Stimulated activated CD4-positive, alpha-beta T cell treated with anti-CD3 and anti-CD28 coated beads, Interleukin-2, amount 100 ng/mL, for 48 hours (primary cell): ENCODE measurements around the gene LMBR1.
"Not testable (repeated sequence)": the region's sequence is repeated elsewhere in the genome, so short reads cannot be mapped to it uniquely, and the experiment has no call there.

Experiments
- DNase-seq, 2 donors: peaks; one replicate each; pipeline ENCODE4 v3.0.0-alpha.2; 2020

LMBR1 gene

DNA sequence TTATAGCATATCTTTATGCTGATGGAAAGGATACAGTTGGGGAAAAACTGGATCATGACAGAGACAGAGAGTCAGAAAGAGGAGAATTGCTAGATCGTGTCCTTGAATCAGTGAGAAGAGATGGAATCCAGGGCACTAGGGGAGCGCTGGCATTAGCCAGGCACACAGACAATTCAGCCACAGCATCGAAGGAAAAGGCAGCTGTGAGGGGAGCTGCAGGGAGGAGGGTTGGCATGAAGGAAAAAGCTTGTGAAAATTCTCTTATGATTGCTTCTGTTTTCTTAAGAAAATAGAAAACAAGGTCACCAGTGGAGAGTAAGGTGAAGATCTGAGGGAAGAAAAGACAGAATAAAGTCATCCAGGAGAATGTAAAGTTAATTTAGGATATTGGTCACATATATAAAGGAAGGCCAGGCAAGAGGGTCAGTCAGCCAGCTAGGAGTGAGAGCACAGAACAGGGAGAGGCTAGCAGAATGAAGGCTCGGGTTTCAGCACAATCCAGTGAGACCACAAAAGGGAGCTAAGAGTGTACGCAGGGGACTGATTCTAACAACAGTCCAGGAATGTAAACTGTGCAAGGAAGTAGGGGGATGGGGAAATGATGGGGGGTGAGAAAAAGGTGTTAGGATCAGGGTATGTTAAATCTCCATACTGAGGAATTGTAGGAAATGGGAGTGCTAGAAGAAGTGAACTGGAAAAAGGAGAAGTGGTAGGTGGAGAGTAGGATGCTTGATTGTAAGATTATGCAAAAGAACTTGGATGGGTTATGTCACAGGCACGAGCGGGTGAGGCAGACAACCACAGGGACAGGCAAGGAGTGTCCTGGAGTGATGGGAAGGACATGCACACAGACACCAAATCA, 140.4 kb downstream of the LMBR1 start:
- no peak for DNase-seq

DNA sequence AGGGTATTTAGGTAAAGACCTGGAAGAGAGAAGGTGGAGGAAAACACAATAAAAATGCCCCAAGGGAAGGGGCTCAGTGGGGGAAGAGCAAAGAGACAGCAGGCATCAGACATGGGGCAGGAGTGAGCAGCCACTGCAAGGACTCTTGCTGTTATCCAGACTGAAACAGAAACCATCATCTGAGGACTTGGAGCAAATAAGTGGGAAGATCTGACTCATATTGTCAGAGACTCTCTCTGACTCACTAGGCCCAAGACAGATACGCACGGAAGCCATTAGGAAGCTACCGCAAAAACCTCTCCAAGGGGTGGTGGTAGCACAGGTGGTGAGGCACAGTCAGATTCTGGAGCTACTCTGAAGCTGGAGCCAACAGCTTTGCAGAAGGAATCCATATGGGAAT, 141.7 kb downstream of the LMBR1 start:
- DNase-seq: peak; percentile 35 to 39

DNA sequence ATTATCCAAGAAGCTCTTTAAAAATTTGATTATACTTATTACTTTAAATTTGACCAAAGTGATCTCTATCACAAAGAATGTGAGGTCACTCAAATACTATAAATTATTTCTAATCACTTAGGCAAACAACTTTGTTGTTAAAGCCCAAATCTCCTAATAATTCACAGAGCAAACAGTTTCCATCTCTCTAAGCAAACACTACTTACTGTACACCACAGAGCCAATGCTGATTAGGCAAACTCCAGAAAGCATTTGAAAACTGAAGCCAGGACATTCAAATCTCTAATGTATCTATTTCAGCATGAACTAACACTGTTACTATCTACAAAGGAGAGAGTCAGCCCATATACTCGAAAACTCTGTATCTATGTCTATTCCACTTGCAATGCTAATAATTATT, 145.3 kb downstream of the LMBR1 start:
- no peak for DNase-seq

DNA sequence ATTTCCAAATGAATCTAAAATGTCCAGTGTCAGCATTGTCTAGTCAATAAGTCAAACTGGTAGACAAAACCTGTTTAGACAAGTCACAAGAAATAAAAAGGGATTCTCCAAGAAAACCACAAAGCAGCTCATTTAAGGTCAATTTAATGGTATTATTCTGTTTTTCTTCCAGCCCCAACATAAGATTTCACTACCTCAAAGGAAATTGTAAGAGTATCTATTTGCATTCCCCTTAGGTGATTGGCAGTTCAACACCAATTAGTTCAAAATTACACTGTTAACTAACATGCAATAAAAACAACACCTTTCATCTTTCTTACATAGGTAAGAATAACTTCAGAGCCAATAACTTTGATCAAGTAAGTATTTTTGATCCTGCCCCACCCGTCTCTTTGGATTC, 146.1 kb downstream of the LMBR1 start:
- no peak for DNase-seq

DNA sequence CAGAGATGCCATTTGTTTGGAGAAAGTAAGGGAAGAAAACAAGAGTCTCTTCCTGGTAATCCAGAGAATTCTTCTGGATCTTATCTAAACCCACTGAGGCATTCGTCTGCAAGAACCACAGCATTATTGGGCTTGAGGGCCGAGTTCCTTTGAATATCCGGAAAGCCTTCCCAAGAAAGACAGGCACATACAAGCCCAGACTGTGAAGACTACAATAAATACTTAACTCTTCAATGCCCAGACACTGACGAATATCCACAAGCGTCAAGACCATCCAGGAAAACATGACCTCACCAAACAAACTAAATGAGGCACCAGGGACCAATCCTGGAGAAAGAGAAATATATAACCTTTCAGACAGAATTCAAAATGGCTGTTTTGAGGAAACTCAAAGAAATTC, 153.4 kb downstream of the LMBR1 start:
- DNase-seq: no peak

DNA sequence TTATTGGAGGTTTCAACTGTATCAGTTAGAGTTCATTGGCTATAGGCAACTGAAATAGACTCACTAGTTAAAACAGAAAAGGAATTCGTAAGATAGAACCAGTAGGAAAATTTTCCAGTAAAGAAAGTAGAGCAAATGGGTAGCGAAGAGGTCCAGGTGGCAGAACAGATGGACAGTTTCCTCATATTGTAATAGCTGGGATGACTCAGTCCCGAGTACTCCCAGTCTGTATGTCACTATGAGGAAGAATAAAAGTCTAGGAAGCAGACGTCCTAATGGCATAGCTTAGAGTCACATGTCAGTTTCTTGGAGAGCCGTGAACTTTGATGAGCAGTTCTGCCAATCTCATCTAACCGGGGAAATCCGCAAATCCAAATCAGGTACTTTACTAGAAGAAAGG, 157.1 kb downstream of the LMBR1 start:
- DNase-seq: no peak

DNA sequence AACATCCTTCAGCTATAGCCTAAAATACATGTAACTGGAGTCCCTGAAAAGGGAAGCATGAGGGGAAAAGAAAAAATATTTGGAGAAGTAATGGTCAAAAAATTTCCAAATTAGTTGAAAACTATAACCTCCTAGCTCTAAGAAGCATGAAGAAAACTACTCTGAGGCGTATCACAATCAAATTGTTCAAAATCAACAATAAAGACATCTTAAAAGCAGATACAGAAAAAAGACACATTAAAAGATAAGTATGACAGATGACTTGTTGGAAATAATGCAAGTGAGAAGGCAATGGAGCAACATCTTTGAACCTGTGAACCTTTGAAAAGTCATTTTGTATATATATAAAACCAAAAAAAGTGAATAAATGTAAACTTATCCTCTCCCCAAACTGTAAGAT, 159.3 kb downstream of the LMBR1 start:
- DNase-seq: no peak

DNA sequence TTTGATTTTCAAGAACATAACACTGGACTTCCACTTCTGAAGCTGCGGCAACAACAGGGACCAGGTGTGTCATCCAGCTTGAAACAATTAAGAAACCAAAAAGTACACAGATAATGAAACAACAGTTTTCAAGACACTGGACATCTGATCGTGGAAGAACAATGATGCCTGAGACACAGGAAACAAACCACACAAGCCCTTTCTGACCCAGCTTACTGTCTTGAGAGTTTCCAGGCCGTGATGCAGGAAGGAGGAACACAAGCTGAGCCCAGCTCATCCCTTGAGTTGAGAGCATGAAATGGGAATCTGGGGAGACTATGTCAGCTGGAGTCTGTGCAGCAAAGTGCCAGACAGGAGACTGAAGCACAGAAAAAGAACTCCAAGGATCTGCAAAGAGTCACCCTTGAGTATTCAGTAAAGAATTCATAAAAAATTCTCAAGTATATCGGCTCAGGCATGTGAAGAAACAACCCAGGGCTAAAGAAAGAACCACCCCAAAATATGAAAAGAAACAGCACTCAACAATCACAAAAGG, 160.8 kb downstream of the LMBR1 start:
- DNase-seq: no peak

DNA sequence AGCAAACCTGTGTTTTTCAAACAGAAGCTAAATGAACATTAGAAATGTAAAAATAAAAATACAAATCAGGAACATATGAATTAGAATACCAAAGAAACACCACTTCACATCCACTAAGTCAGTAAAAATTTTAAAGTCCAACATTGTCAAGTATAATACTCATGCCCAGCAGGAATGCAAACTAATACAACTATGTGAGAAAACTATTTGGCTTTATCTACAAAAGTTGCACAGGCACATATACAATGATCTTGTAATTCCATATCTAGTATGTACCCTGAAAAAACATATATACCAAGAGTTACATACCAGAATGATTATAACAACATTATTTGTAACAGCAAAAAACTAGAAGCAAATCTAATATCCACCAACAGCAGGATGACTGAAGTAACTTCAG, 161.3 kb downstream of the LMBR1 start:
- no peak for DNase-seq

DNA sequence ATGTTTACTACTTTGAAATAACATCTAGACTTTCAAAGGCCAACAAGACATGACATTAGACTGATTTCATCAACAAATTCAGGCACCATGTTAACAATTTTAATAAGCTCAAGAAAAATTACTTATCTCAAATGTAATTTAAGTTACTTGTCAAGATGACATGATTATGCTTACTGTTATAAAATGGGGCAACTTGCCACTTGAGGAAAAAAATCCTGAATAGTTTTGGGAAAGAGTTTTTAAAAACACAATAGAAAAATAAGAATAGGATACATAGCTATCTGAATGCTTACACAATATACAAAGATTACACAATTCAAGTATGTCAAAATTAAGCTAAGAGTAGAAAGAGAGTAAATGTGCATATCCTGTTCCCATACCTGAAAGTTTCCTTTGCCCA, 167.0 kb downstream of the LMBR1 start:
- no peak for DNase-seq

DNA sequence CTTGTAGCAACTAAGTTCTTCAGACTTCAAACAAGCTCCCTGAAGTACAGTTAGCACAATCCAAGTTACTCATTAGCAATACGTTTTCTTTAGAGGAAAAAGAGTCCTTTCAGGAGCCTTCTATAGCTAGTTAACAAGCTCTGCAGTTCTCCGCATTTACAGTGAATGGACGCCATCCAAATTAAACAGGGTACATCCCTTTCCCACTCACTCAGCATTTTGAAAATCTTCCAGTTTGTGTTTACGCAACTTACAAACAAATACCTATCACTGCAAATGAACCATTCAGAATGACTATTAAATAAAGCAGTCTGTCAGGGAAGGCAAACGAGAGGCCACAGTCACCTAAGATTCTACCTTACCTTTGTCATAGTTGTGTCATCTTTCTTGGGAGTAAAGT, 167.9 kb downstream of the LMBR1 start:
- no peak for DNase-seq

DNA sequence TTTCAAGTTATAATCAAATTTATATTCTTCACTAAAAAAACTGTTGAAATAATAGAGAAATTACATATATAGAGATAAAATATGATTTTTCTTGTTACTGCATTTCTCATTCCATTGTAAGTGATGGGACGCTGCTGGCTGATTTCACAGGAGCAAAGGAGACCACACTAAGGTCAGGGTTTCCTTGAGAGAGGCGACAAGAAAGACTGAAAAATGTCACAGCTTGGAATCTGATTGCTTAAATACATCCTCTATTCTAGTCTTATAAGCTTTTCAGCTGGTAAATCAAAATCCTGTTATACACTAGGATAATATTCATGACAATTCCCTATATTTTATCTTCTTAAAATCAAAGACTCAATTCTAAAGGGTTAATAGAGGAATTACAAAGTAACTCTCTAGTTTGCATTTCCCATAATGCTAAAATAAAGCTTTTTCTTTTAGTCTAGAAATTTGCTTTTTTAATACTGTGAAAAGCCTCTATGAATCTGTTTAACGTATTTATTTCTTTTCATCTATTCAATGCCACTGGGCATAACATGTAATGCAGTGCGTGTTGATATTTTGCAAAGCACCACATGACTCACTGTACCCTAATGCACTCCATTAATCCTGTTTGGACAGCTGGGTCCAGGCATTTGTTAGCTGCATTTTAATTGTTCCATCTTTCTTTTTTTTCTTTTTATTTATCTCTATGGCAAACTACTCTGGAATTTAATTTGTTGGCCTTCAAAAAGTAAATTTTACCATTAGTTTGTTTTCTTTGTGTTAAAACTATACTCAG, 170.7 kb downstream of the LMBR1 start:
- no peak for DNase-seq

DNA sequence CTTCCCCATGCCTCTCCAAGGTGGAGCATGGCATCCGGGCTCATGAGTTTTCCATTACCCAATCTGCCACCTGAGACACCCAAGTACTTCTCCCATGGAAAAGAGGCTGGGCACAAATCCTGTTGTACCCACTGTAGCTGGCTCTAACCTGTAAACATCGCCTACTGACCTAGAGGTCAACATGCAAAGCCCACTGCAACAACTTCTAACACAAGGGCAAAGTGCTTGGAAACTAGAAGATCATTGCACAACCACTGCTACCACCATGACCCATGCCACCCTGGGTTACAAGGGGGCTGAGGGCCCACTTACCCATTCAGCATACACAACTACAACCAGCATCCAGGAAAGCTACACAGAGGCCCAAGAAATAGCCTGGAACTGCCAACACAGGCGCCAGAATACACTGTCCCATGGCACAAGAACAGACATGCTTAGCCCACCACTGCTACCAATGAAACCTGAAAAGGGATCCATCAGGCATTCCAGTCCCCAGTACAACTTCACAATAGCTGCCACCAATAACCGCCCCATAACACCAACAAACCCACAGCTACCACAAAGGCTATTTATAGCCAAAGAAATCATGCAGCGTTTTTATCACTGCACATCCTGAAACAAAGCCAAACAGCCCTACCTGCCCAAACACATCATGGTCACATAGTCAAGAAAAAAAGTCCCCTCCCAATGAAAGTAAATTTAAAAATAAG, 189.1 kb downstream of the LMBR1 start:
- no peak for DNase-seq

DNA sequence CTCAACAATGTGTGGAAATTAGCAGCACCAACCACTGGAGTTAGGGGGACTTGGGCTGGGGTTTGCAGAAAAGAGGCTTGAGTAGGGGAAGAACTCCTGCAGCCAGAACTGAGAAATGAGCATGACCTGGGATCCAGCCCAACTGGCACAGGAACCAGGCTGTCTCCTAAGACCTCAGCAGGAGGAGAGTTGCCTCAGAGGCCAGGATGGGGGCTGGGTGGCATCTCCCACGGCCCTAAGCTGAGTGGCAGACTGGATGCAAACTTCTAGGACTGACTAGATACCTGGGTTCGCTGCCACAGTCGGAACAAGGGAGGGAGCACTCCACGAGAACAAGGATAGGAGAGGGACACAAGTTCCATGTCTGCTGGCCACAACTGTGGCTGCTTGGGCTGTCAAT, 189.8 kb downstream of the LMBR1 start:
- DNase-seq: no peak

DNA sequence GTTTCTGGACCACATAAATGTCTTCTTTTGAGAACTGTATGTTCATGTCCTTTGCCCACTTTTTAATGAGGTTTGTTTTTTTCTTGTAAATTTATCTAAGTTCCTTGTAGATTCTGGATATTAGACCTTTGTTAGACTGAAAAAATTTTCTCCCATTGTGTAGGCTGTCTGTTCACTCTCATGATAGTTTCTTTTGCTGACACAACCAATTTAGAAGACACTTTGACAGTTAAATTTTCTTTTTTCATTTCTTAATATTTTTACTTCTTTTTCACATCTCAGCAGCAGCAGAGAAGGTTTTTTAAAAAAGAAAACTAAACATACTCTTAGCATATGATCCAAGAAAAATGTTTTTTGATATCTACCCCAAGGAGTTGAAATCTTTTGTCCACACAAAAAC, 190.6 kb downstream of the LMBR1 start:
- DNase-seq: no peak

DNA sequence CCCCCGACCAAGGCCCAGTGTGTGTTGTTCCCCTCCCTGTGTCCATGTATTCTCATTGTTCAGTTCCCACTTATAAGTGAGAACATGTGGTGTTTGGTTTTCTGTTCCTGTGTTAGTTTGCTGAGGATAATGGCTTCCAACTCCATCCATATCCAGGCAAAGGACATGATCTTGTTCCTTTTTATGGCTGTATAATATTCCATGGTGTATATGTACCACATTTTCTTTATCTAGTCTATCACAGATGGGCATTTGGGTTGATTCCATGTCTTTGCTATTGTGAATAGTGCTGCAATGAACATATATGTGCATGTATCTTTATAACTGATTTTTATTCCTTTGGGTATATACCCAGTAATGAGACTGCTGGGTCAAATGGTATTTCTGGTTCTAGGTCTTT, 191.2 kb downstream of the LMBR1 start:
- DNase-seq: not testable (repeated sequence)

DNA sequence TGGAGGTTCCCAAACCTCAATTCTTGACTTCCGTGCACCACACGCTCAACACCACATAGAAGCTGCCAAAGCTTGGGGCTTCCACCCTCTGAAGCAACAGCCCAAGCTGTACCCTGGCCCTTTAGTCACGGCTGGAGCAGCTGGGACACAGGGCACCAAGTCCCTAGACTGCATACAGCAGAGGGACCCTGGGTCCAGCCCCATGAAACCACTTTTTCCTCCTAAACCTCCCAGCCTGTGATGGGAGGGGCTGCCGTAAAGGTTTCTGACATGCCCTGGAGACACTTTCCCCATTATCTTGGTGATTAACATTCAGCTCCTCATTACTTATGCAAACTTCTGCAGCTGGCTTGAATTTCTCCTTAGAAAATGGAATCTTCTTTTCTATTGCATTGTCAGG, 194.5 kb downstream of the LMBR1 start:
- DNase-seq: not testable (repeated sequence)

DNA sequence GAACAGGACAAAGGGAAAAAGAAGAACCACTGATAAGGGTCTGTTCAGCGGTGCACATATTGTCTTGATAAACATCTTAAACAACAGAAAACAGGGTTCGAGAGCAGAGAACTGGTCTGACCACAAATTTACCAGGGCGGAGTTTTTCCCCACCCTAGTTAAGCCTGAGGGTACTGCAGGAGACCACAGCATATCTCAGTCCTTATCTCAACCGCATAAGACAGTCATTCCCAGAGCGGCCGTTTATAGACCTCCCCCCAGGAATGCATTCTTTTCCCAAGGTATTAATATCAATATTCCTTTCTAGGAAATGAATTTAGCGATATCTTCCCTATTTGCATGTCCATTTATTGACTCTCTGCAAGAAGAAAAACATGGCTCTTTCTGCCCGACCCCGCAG, 195.7 kb downstream of the LMBR1 start:
- not testable (repeated sequence) for DNase-seq

DNA sequence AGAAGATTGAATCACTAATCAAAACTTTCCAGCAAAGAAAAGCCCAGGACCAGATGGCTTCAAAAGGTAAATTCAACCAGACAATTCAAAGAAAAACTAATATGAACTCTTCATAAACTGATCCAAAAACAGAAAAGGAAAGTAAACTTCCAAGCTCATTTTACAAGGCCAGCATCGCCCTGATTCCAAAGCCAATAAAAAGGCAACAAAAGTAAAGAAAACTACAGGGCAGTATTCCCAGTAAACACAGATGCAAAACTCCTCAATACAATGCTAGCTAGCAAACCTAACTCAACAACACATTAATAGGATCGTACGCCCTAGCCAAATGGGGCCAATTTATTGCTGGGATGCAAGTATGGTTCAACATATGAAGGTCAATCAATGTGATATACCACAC, 199.4 kb downstream of the LMBR1 start:
- no peak for DNase-seq

DNA sequence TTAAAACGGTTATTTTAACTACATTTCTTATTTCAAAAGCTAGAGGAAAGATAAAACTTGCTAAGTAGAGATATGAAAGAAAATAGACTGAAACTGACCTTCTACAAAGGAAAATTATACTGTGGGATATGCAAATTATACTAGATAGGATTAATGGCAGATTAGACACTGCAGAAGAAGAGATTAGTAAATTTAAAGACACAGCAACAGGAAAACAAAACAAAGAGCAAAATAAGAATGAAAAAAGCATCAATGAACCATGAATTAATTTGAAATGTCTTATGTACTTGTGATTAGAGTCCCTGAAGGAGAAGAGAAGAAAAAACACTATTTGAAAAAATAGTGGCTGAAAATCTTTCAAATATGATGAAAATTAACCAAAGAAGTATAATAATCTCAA, 200.1 kb downstream of the LMBR1 start:
- no peak for DNase-seq

DNA sequence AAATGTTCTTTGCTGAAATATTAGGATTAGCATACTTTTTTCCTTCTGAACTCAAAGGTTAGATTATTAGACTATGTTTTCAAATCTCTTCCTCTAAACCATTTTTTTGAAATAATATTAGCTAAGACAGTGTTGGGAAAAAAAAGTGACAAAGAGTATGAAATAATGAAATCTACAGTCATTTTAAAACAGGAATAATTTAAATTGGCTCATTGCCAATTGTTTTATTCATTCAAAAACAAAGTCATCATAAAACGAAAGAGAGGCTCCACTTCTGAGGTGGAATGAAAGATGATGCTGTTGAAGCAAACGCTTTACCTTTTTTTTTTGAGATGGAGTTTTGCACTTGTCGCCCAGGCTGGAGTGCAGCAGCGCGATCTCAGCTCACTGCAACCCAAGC, 201.2 kb downstream of the LMBR1 start:
- DNase-seq: no peak

DNA sequence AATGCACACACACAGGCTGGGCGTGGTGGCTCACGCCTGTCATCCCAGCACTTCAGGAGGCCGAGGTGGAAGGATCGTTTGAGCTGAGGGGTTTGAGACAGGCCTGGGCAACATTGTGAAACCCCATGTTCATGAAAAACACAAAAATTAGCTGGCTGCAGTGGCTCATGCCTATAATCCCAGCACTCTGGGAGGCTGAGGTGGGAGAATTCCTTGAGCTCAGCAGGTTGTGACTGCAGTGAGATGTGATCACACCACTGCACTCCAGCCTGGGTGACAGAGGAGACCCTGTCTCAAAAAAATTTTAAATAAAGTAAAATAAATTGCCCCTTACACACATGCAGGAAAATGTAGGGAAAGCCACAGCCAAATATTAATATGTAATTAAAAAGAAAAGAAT, 208.3 kb downstream of the LMBR1 start:
- DNase-seq: no peak

DNA sequence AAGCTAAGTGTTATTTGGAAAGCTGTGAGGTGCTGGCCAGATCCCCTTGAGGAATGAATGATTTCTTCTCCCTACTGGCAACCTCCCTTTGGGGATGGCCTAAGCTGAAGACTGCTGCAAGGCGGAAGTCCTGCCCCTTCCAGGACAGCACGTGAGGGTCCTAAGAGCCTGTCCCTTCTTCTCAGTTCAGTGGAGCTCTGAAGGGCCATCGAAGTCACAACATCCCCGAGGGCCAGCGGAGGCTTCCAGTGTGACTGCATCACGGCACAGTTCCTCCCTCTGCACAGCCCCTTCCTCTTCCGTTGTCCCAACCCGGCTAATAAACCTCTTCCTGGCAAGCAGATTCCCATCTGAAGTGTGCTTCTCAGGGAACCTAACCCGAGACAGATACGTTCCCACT, 208.7 kb downstream of the LMBR1 start:
- no peak for DNase-seq

DNA sequence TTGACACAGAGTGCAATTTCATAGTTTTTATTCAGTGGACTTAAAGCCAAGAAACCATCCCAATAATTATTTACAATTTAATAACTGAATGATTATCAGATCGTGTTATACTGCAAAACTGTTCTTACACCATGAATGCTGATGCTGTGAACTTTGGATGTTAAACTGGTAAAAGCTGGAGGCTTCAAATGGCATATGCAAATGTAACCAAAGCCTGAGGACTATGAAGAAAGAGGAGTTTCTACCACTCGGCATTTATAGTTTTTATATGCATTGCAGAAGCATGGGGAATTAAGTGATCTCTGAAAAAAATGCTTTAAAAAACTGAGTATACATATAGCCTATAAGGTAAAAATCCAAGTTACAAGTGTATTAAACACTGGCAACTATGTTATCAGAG, 210.1 kb downstream of the LMBR1 start:
- DNase-seq: no peak
